HepG2 (cell line): ENCODE measurements around the gene HK2. TPM values are rescaled to one million over a fixed set of nuclear protein-coding genes. Genes with fewer than 3 reads are reported as not detected.

Experiments used
- ATAC-seq: fragments of 200-7000 bp; cut with Tn5 transposase; 3 replicates; pipeline ENCODE4 v1.9.1; 2020; ENCODE audit warnings: mild to moderate bottlenecking, moderate library complexity
- BruUV-seq: library from RNA; stranded (reverse); fragments of 400-500 nt; replicated peaks from 2 replicates; lab custom pipeline; 2021; lab: Mats Ljungman, UMichigan
- CTCF ChIA-PET: fragments of 300-600 bp; formaldehyde crosslinking; extraction: SDS; loops from one replicate; lab custom pipeline; 2021; ENCODE audit warnings: low total read pairs, inconsistent platforms, low intra/inter-chr PET ratio; lab: Yijun Ruan, JAX
- POLR2A ChIA-PET: fragments of 350-600 bp; sonication (Branson Sonifier 250); formaldehyde crosslinking; loops from one replicate; lab custom pipeline; 2020; ENCODE audit warnings: antibody characterized with exemption, inconsistent platforms; lab: Yijun Ruan, JAX
- DNase-seq: peaks from one replicate; pipeline ENCODE4 v3.0.0-alpha.2; 2015; ENCODE audit warnings: low spot score
- FAIRE-seq: peaks from 3 replicates; lab custom pipeline; 2011; peaks lifted over from hg19 to GRCh38; lab: Jason Lieb, UNC
- H2AFZ ChIP-seq: one replicate; pipeline ENCODE4 v1.6.1; 2011; ENCODE audit warnings: low read length, inconsistent platforms
- H3K27ac ChIP-seq: fragments of 300-600 bp; 3 replicates; pipeline ENCODE4 v1.8.0; 2011; ENCODE audit warnings: mixed run types, mild to moderate bottlenecking, mixed read lengths, low read length, inconsistent platforms; ENCODE audit not compliant: insufficient read depth; ENCODE audit errors: extremely low read length
- H3K27me3 ChIP-seq, 2 experiments: fragments of 200-600 bp in 1 of 2; 2 replicates in 1 of 2; 3 replicates in 1 of 2; pipeline versions ENCODE4 v1.6.0 to v1.8.0; 2011; ENCODE audit warnings: low read length in 2 of 2, mild to moderate bottlenecking in 2 of 2, moderate library complexity in 2 of 2, inconsistent platforms in 1 of 2; ENCODE audit not compliant: insufficient read depth in 2 of 2, control insufficient read depth in 1 of 2
- H3K36me3 ChIP-seq, 2 experiments: fragments of 200-600 bp in 1 of 2; replicated peaks in 1 of 2; 2 replicates in 1 of 2; 3 replicates in 1 of 2; pipeline versions ENCODE4 v1.5.1 to v1.8.0; 2011; ENCODE audit warnings: low read length in 2 of 2, inconsistent platforms in 1 of 2; ENCODE audit not compliant: insufficient read depth in 2 of 2, control insufficient read depth in 1 of 2
- H3K4me1 ChIP-seq: 2 replicates; pipeline ENCODE4 v1.5.1; 2012; ENCODE audit warnings: low read length, inconsistent platforms; ENCODE audit not compliant: insufficient read depth
- H3K4me2 ChIP-seq: 2 replicates; pipeline ENCODE4 v1.6.0; 2011; ENCODE audit warnings: low read depth, low read length, inconsistent platforms
- H3K4me3 ChIP-seq, 3 experiments: fragments of 200-600 bp in 1 of 3; sonication (generic), shearing (Covaris generic) in 1 of 3; replicated peaks in 1 of 3; 2 replicates each; pipeline ENCODE4 v1.5.1; 2011 to 2016; ENCODE audit warnings: low read length in 3 of 3, inconsistent platforms in 2 of 3, low read depth in 2 of 3, mild to moderate bottlenecking in 2 of 3, control low read depth in 1 of 3, mixed read lengths in 1 of 3; ENCODE audit not compliant: insufficient read depth in 1 of 3
- H3K79me2 ChIP-seq: one replicate; pipeline ENCODE4 v1.6.1; 2011; ENCODE audit warnings: low read length, inconsistent platforms; ENCODE audit not compliant: insufficient read depth
- H3K9ac ChIP-seq: 2 replicates; pipeline ENCODE4 v1.6.0; 2011; ENCODE audit warnings: mild to moderate bottlenecking, low read depth, low read length, inconsistent platforms; ENCODE audit not compliant: insufficient read depth
- H3K9me3 ChIP-seq: 2 replicates; pipeline ENCODE4 v1.5.1; 2012; ENCODE audit warnings: mild to moderate bottlenecking, low read length
- H4K20me1 ChIP-seq: 2 replicates; pipeline ENCODE4 v1.6.0; 2011; ENCODE audit warnings: inconsistent platforms, mild to moderate bottlenecking, low read length, moderate library complexity; ENCODE audit not compliant: insufficient read depth
- ETV5 ChIP-seq: IDR thresholded peaks from 2 replicates; pipeline ENCODE4 v1.6.1; 2018; ENCODE audit warnings: missing biosample characterization, missing genetic modification reagents, inconsistent platforms, borderline replicate concordance
- HCFC1 ChIP-seq: fragments of 150-350 bp; IDR thresholded peaks from 2 replicates; pipeline ENCODE4 v1.6.1; 2014; ENCODE audit warnings: low read depth, low read length
- HNRNPK ChIP-seq: fragments of 200-400 bp; formaldehyde crosslinking; IDR thresholded peaks from 2 replicates; pipeline ENCODE4 v1.6.1; 2018; ENCODE audit warnings: low read length, low read depth, moderate library complexity, mild to moderate bottlenecking; ENCODE audit not compliant: poor library complexity, severe bottlenecking
- POLR2G ChIP-seq: fragments of 200-400 bp; formaldehyde crosslinking; IDR thresholded peaks from 2 replicates; pipeline ENCODE4 v1.6.1; 2018; ENCODE audit warnings: mild to moderate bottlenecking, low read depth, low read length, moderate library complexity
- TEAD3 ChIP-seq: optimal IDR thresholded peaks from 2 replicates; pipeline ENCODE3; 2016; ENCODE audit warnings: borderline replicate concordance
- ZNF678 ChIP-seq: sonication (generic); formaldehyde crosslinking; IDR thresholded peaks from 2 replicates; pipeline ENCODE4 v1.4.0; 2020; ENCODE audit warnings: mild to moderate bottlenecking, missing genetic modification reagents
- WGBS: methylation state at CpG from one replicate; pipeline ENCODE4 v1.1.6; 2017; ENCODE audit warnings: low lambda C conversion rate; 5-methylcytosine and 5-hydroxymethylcytosine counted together
- in situ Hi-C: cut with HindIII; loops from 2 replicates; pipeline ENCODE4 v1.10.0; 2017; ENCODE audit warnings: low pct_unique_long_range_greater_than_20kb; ENCODE audit not compliant: extremely low pct_ligation_motif_present
- intact Hi-C: fragments of 100-400 bp; cut with micrococcal nuclease; formaldehyde crosslinking; loops from one replicate; pipeline ENCODE4 v1.10.0; 2022; ENCODE audit not compliant: unreplicated experiment
- polyA plus RNA-seq, 8 experiments: library from polyadenylated mRNA; depleted of rRNA in 3 of 8; stranded (reverse) in 7 of 8; unstranded in 1 of 8; fragments of >200 nt; fragmentation: Illumina TruSeq in 4 of 8; extraction: Trizol in 4 of 8; gene quantifications; 2 replicates each; pipeline versions ENCODE4 v1.2.1 to v1.2.3, GENCODE V29; 2011 to 2016; ENCODE audit warnings: low read depth in 4 of 8, missing spikeins in 1 of 8, mixed read lengths in 1 of 8; ENCODE audit not compliant: insufficient read depth in 1 of 8
- total RNA-seq, 5 experiments: library from RNA; depleted of rRNA; stranded (reverse); fragments of >200 nt; fragmentation: Illumina TruSeq; extraction: Trizol; gene quantifications; 2 replicates each; pipeline ENCODE4 v1.2.3, GENCODE V29; 2016; ENCODE audit warnings: low read depth in 1 of 5

The HK2 gene
- total and polyA plus RNA-seq, 2 of the 13 experiments (the other 11 are each of a cell fraction or from before 2014, with no cell fraction given), result 13.2 to 101 TPM

GRCh38 chr2:74858281-74858680 lies 24.4 kb downstream of the HK2 start:
- DNase-seq (no peak), FAIRE-seq (no peak), ATAC-seq (no peak)
- Histone ChIP-seq H4K20me1 (peaks cover 87% of the 10 kb centered on the region), H3K79me2 (peaks cover 87% of the 10 kb centered on the region), H3K4me3 (no peak overlapping the region), H3K36me3 (peaks cover 52 to 95% of the 10 kb centered on the region in 2 experiments), H2AFZ (no peak overlapping the region), H3K9ac (no peak overlapping the region), H3K4me1 (peaks cover 60% of the 10 kb centered on the region), H3K4me2 (no peak overlapping the region), H3K27me3 (no peaks in the 10 kb centered on the region)
- intact Hi-C loops, result no loop called here
- in situ Hi-C loops, result no loop called here
- BruUV-seq, result no TSS peak
- TF ChIP-seq ETV5, result no peak
- peak; percentile 9; the same call in 1 of the 2 replicates for TF ChIP-seq POLR2G
- no peak for TF ChIP-seq ZNF678
- TF ChIP-seq, all 625 proteins: peak for 1
- ChIA-PET CTCF (no interaction called here), POLR2A (no interaction called here)
- no peak overlapping the region for H3K27ac ChIP-seq
- WGBS, result 98% methylated on average over 3 of the region's 3 CpGs
- no peaks in the 10 kb centered on the region for H3K9me3 ChIP-seq

GRCh38 chr2:74860079-74860478 lies 26.2 kb downstream of the HK2 start:
- H3K4me3 ChIP-seq, result no peak overlapping the region
- H3K4me2 ChIP-seq, result no peak overlapping the region
- intact Hi-C loops (no loop called here), in situ Hi-C loops (no loop called here)
- 95% methylated on average over 3 of the region's 3 CpGs for WGBS
- H3K27ac ChIP-seq, result no peak overlapping the region
- ATAC-seq (no peak), FAIRE-seq (no peak), DNase-seq (no peak)
- H3K9me3 ChIP-seq, result no peaks in the 10 kb centered on the region
- H3K79me2 ChIP-seq, result peaks cover 93% of the 10 kb centered on the region
- H2AFZ ChIP-seq, result no peak overlapping the region
- H3K36me3 ChIP-seq, result peaks cover 53 to 97% of the 10 kb centered on the region in 2 experiments
- H3K27me3 ChIP-seq, result no peaks in the 10 kb centered on the region
- no peak overlapping the region for H3K9ac ChIP-seq
- peaks cover 88% of the 10 kb centered on the region for H4K20me1 ChIP-seq
- no TSS peak for BruUV-seq
- peaks cover 62% of the 10 kb centered on the region for H3K4me1 ChIP-seq
- TF ChIP-seq HNRNPK (peak; percentile 92), TEAD3 (no peak), HCFC1 (no peak)
- ChIA-PET POLR2A (no interaction called here), CTCF (no interaction called here)
